Measurements from ENCODE around the gene GALNT1.

GRCh38 chr18:35584735-35585134 is 3.2 kb downstream of the GALNT1 start:
- no peak for TF ChIP-seq CREB1 (CRISPR knock-in tag; IDR thresholded peaks at IDR 0.05)
- no peak for TF ChIP-seq ETV6 (CRISPR knock-in tag; IDR thresholded peaks at IDR 0.05)
- no peak for TF ChIP-seq ZNF423 (CRISPR knock-in tag; IDR thresholded peaks at IDR 0.05)
- TF ChIP-seq AFF4 (CRISPR knock-in tag; IDR thresholded peaks at IDR 0.05; ENCODE audit: borderline replicate concordance) = no peak
- TF ChIP-seq NR1H2 (CRISPR knock-in tag; IDR thresholded peaks at IDR 0.05) = no peak
- no peak for TF ChIP-seq CTCF (IDR thresholded peaks at IDR 0.05)
- no peak for TF ChIP-seq ZNF317 (CRISPR knock-in tag; IDR thresholded peaks at IDR 0.05; ENCODE audit: borderline replicate concordance, low read depth)
- no peak for TF ChIP-seq ZNF263 (CRISPR knock-in tag; IDR thresholded peaks at IDR 0.05; ENCODE audit: low read depth)
- TF ChIP-seq ATF2 (CRISPR knock-in tag; IDR thresholded peaks at IDR 0.05; ENCODE audit: borderline replicate concordance, low read depth) = no peak
- no peak for TF ChIP-seq PREB (CRISPR knock-in tag; IDR thresholded peaks at IDR 0.05; ENCODE audit: borderline replicate concordance)
- no peak for TF ChIP-seq TEAD4 (CRISPR knock-in tag; IDR thresholded peaks at IDR 0.05)

Measured in WTC11 (cell line).